CMK (cell line): ENCODE measurements around the gene USP5.
"Not testable (repeated sequence)": the region's sequence is repeated elsewhere in the genome, so short reads cannot be mapped to it uniquely, and the experiment has no call there.

Experiments used
- DNase-seq: peaks from one replicate; pipeline ENCODE4 v3.0.0-alpha.2; 2010; ENCODE audit warnings: low read depth

USP5 gene

GRCh38 chr12:6888794-6889193, 36.8 kb downstream of the USP5 start:
- DNase-seq, result not testable (repeated sequence)

GRCh38 chr12:6889775-6890573, 38.0 kb downstream of the USP5 start:
- DNase-seq, result not testable (repeated sequence)

- peak; percentile 93 for DNase-seq
Observed at GRCh38 chr12:6890789-6891645, 39.1 kb downstream of the USP5 start.

GRCh38 chr12:6891646-6892001, 39.7 kb downstream of the USP5 start:
- no peak for DNase-seq

GRCh38 chr12:6892683-6893082, 40.7 kb downstream of the USP5 start:
- not testable (repeated sequence) for DNase-seq

- no peak for DNase-seq
Observed at GRCh38 chr12:6894321-6894720, 42.4 kb downstream of the USP5 start.

- DNase-seq, result no peak
Observed at GRCh38 chr12:6896846-6897435, 45.0 kb downstream of the USP5 start.

- no peak for DNase-seq
Observed at GRCh38 chr12:6899427-6899826, 47.5 kb downstream of the USP5 start.

GRCh38 chr12:6899837-6900519, 48.0 kb downstream of the USP5 start:
- DNase-seq, result no peak

- no peak for DNase-seq
Observed at GRCh38 chr12:6902448-6902847, 50.5 kb downstream of the USP5 start.

GRCh38 chr12:6903722-6904121, 51.8 kb downstream of the USP5 start:
- DNase-seq, result no peak

GRCh38 chr12:6904280-6905276, 52.6 kb downstream of the USP5 start, which contains the start of gene LRRC23:
Gene LRRC23, plus strand, starts transcription at chr12:6904822. Its CDS starts 812 bp downstream, at chr12:6905634.
- DNase-seq, result peak; percentile 86

- DNase-seq, result no peak
Observed at GRCh38 chr12:6905414-6906040, 53.6 kb downstream of the USP5 start.

- not testable (repeated sequence) for DNase-seq
Observed at GRCh38 chr12:6908141-6908540, 56.2 kb downstream of the USP5 start.

- DNase-seq, result no peak
Observed at GRCh38 chr12:6909421-6910145, 57.6 kb downstream of the USP5 start.

GRCh38 chr12:6912164-6912935, 60.4 kb downstream of the USP5 start:
- DNase-seq, result no peak

- no peak for DNase-seq
Observed at GRCh38 chr12:6914246-6914946, 62.4 kb downstream of the USP5 start, which contains the start of gene ENO2. Gene ENO2, plus strand, starts transcription at chr12:6914580. Its CDS starts 1,253 bp downstream, at chr12:6915833.
